Spleen (tissue), 7 donors: ENCODE measurements around the gene RPL32.

Experiments used
- POLR2AphosphoS5 ChIP-seq, 3 donors: sonication (generic); formaldehyde crosslinking; IDR thresholded peaks; one replicate each; pipeline ENCODE4 v1.5.1; 2017; ENCODE audit warnings: antibody characterized with exemption in 3 of 3
- TF ChIP-seq, protein P1 (sequence below), 11 experiments: fragments of 200-600 bp in 7 of 11; fragments of 450-650 bp in 4 of 11; sonication (generic) in 4 of 11; IDR thresholded peaks in 8 of 11; conservative IDR thresholded peaks in 3 of 11; 1 replicate in 7 of 11; 2 replicates in 4 of 11; pipeline versions ENCODE4 v1.4.0 to v1.8.0; 2016 to 2021; ENCODE audit warnings: antibody characterized with exemption in 11 of 11, inconsistent platforms in 4 of 11, mild to moderate bottlenecking in 1 of 11
- donor health status: DM: no; HTN: no; CAD: no; lungs with moderate emphysema.
- donor health status: DM: no; HTN: no; CAD: no.
- donor health status: DM: no; HTN: no; CAD: no.

GRCh38 chr3:12810961-12811360 lies 30.4 kb downstream of the RPL32 start:
- TF ChIP-seq POLR2AphosphoS5 (IDR thresholded peaks at IDR 0.05), result no peak
- TF ChIP-seq, protein P1, sequence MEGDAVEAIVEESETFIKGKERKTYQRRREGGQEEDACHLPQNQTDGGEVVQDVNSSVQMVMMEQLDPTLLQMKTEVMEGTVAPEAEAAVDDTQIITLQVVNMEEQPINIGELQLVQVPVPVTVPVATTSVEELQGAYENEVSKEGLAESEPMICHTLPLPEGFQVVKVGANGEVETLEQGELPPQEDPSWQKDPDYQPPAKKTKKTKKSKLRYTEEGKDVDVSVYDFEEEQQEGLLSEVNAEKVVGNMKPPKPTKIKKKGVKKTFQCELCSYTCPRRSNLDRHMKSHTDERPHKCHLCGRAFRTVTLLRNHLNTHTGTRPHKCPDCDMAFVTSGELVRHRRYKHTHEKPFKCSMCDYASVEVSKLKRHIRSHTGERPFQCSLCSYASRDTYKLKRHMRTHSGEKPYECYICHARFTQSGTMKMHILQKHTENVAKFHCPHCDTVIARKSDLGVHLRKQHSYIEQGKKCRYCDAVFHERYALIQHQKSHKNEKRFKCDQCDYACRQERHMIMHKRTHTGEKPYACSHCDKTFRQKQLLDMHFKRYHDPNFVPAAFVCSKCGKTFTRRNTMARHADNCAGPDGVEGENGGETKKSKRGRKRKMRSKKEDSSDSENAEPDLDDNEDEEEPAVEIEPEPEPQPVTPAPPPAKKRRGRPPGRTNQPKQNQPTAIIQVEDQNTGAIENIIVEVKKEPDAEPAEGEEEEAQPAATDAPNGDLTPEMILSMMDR (IDR thresholded peaks at IDR 0.05 in 8 of 11, conservative IDR thresholded peaks at IDR 0.05 in 3 of 11), result no peak
